ENCODE measurements around the gene ASPN.

GRCh38 chr9:92479346-92479745 is 3.0 kb downstream of the ASPN start:
- TF ChIP-seq TAF1 (IDR thresholded peaks at IDR 0.05; ENCODE audit: borderline replicate concordance, insufficient read depth, low read length) (no peak), POLR2AphosphoS5 (IDR thresholded peaks at IDR 0.05; ENCODE audit: low read depth, low read length) (no peak), FOXP2 (optimal IDR thresholded peaks at IDR 0.05; ENCODE audit: borderline replicate concordance, extremely low read depth, extremely low read length, insufficient read depth) (no peak)
